Cardiac fibroblast (primary cell): ENCODE data around the gene FRMD4A.

Experiments used
- DNase-seq, 2 donors: peaks; one replicate each; pipeline versions ENCODE4 v3.0.0 to v3.0.0-alpha.2; 2010; ENCODE audit warnings: low read depth in 2 of 2
- H3K4me3 ChIP-seq, 2 donors: replicated peaks in 1 of 2; 1 replicate in 1 of 2; 2 replicates in 1 of 2; pipeline ENCODE4 v1.5.1; 2011; ENCODE audit warnings: low read depth in 2 of 2, low read length in 2 of 2, mild to moderate bottlenecking in 2 of 2, moderate library complexity in 1 of 2
- TF ChIP-seq, protein P1 (sequence below): IDR thresholded peaks from one replicate; pipeline ENCODE4 v1.5.1; 2011; ENCODE audit warnings: low read depth, mild to moderate bottlenecking, low read length, inconsistent platforms

FRMD4A gene

DNA sequence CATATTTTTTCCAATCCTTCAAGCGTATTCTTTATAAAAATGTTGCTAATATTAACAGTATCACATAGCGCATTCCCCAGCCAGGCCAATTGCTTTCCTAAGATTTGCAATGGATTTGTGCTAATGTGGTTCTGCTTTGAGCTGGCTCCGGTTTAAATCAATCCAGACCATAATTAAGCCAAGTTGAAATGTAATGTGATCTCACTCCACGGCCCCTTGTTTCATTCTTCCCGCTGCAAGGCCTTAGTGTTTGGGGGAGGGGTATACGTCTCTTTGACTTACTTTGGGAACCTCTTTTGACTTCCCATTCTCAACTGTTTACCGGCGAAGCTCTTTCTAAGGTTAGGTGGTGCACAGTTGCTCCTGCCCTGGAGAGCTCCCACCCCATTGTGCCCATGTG is 657.6 kb downstream of the FRMD4A start:
- no peak for DNase-seq
- TF ChIP-seq, protein P1, sequence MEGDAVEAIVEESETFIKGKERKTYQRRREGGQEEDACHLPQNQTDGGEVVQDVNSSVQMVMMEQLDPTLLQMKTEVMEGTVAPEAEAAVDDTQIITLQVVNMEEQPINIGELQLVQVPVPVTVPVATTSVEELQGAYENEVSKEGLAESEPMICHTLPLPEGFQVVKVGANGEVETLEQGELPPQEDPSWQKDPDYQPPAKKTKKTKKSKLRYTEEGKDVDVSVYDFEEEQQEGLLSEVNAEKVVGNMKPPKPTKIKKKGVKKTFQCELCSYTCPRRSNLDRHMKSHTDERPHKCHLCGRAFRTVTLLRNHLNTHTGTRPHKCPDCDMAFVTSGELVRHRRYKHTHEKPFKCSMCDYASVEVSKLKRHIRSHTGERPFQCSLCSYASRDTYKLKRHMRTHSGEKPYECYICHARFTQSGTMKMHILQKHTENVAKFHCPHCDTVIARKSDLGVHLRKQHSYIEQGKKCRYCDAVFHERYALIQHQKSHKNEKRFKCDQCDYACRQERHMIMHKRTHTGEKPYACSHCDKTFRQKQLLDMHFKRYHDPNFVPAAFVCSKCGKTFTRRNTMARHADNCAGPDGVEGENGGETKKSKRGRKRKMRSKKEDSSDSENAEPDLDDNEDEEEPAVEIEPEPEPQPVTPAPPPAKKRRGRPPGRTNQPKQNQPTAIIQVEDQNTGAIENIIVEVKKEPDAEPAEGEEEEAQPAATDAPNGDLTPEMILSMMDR = no peak
- no peak overlapping the region for H3K4me3 ChIP-seq

DNA sequence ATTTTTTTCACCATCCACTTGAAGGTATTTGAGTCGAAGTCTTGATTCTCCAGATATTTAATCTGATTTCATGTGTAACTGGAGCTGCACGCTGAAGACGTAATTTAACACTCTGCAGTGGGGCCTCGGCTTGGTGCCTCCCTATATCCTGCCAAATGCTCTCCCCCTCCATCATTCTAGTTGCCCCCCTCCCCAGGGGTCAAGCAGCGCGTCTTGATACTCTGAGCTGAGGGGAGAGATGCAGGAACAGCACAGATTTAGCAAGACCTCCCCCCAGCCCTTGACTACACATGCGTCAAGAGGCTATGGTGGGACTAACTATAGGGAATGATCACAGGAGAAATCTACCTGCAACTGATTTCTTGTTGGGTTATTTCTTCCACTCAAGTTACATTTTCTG is 658.2 kb downstream of the FRMD4A start:
- DNase-seq = no peak
- no peak overlapping the region for H3K4me3 ChIP-seq
- TF ChIP-seq, protein P1 = no peak

DNA sequence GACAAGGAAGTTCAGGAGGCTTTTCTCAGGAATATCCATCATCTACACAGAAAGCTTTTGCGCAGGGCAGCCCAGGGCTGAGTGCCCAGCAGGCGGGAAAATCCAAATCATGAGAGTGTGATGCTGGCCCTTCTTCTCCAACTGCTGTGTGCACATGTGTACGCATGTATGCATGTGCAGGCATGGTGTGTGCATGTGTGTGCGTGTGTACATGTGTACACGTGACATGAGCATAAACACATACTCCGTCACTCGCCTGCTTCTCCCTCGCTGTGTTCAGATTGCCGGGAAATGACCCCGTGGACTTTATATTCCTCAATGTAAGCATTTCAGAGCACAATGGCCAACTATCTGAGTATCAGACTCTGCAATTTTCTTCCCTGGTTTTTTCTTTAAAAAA is 658.8 kb downstream of the FRMD4A start:
- TF ChIP-seq, protein P1 = no peak
- H3K4me3 ChIP-seq = no peak overlapping the region
- no peak for DNase-seq

DNA sequence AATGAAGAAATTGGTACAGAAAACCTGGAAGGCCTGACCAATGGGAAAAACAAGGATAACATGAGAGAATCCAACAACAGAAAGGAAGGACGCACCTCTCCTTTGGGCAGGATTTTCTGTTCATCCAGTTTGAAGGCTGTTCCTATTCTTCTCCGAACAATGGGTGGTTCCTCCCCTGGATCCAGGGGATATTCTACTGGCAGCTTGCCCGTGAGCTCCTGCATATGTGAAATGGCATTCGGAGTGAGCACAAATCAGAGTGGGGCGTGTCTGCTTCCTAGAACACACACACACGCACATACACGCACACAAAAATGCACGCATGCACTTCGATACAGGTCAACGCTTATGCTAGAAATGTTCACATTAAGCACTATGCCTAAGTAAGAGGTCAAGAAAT is 660.4 kb downstream of the FRMD4A start:
- peak in 1 of 2 donors; percentile 42 for DNase-seq
- TF ChIP-seq, protein P1 = no peak
- H3K4me3 ChIP-seq = no peak overlapping the region

DNA sequence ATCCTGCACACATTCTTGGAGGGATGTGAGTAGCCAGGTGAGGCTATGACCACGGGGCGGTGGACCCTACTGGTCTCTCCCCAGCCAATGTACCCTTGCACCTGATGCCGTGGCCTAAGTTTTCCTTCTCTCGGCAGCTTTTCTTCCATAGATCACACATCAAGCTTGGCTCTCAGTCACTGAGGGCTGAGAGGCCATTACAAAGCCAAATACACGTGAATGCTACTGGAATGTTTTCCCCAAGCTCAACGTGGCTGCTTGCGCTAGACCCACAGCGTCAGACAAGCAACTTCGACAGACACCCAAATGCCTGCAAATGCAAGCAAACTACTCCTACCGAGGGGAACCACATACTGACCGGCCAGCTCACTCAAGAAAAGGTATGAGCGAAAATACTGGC is 660.8 kb downstream of the FRMD4A start:
- no peak for DNase-seq
- TF ChIP-seq, protein P1 = no peak
- H3K4me3 ChIP-seq = no peak overlapping the region

DNA sequence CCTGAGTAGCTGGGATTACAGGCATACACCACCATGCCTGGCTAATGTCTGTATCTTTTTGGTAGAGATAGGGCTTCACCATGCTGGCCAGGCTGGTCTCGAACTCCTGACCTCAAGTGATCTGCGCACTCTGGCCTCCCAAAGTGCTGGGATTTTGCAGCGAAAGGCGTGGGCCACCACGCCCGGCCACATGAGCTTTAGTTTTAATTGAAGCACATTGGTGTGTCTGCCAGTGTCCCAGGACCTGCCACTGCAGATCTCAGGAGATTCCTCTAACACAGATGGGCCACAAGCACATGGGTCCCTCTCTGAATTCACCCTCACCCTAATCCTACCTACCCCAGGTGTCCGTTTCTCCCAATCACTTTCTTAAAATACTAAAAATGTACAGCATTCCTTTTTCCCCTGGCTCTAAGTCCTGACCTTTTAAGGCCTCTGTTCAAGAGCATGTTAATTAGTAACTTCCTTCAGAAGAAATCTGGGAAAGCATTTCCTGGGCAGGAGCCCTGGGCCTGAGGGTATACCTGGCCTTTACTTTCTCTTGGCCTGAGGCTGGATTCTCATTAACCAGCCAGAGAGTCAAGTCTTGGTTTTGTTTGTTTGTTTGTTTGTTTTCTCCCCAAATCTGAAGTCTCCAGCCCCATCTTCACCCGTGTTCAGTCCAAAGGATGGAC is 661.4 kb downstream of the FRMD4A start:
- no peak for DNase-seq
- H3K4me3 ChIP-seq = no peak overlapping the region
- TF ChIP-seq, protein P1 = no peak

DNA sequence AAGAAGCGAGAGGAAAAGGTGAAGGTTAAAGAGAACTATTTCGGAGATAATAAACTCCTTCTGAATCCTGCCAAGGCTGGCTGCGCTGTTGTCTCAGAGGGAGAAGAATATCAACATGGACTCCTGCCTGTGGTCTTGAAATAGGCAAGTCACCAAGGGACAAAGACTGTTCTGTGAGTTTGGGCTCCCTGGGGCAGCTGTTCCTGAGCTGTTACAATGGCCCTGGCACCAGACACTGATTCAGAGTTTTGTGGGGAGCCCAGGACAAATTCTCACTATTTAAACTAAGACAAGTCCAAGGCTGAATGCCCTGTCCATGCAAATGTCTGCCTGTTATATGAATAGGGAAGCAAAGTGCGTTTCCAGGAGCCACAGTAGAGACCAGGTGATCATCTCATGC is 662.6 kb downstream of the FRMD4A start:
- TF ChIP-seq, protein P1 = no peak
- no peak overlapping the region for H3K4me3 ChIP-seq
- DNase-seq = no peak
